Ascending aorta (tissue), 2 donors: Measurements from ENCODE around the gene RAB11FIP4. TPM values are rescaled to one million over a fixed set of nuclear protein-coding genes. Genes with fewer than 3 reads are reported as not detected.

Experiments used
- DNase-seq, 2 donors: peaks; one replicate each; pipeline ENCODE4 v3.0.0-alpha.2; 2019; ENCODE audit warnings: low spot score in 2 of 2
- H3K27ac ChIP-seq, 2 donors: fragments of 200-600 bp; sonication (generic); one replicate each; pipeline ENCODE4 v1.5.1; 2016 to 2017; ENCODE audit warnings: mild to moderate bottlenecking in 1 of 2
- H3K27me3 ChIP-seq: fragments of 200-600 bp; sonication (generic); one replicate; pipeline ENCODE4 v1.5.1; 2017
- H3K36me3 ChIP-seq, 2 donors: fragments of 200-600 bp; sonication (generic); one replicate each; pipeline ENCODE4 v1.5.1; 2016
- H3K4me1 ChIP-seq, 2 donors: fragments of 200-600 bp; sonication (generic); one replicate each; pipeline ENCODE4 v1.5.1; 2016 to 2017; ENCODE audit warnings: mild to moderate bottlenecking in 1 of 2
- H3K4me3 ChIP-seq, 2 donors: fragments of 200-600 bp; sonication (generic); one replicate each; pipeline ENCODE4 v1.5.1; 2016 to 2017; ENCODE audit warnings: mild to moderate bottlenecking in 1 of 2
- H3K9me3 ChIP-seq, 2 donors: fragments of 200-600 bp; sonication (generic); one replicate each; pipeline ENCODE4 v1.5.1; 2016
- intact Hi-C: fragments of 100-400 bp; cut with DNase I; formaldehyde crosslinking; loops from one replicate; pipeline ENCODE4 v1.15.1; 2023
- total RNA-seq: library from RNA; depleted of rRNA; stranded (reverse); fragments of >200 nt; gene quantifications from one replicate; pipeline ENCODE4 v1.1.0, GENCODE V29; 2016
- TF ChIP-seq, protein P1 (sequence below), 3 experiments: fragments of 200-600 bp in 2 of 3; fragments of 450-650 bp in 1 of 3; sonication (generic) in 2 of 3; IDR thresholded peaks; one replicate each; pipeline ENCODE4 v1.5.1; 2016 to 2019; ENCODE audit warnings: antibody characterized with exemption in 3 of 3, mild to moderate bottlenecking in 1 of 3, moderate library complexity in 1 of 3

RAB11FIP4 gene
- total RNA-seq, 1 donor from 2014 or later: 0.85 TPM

DNA sequence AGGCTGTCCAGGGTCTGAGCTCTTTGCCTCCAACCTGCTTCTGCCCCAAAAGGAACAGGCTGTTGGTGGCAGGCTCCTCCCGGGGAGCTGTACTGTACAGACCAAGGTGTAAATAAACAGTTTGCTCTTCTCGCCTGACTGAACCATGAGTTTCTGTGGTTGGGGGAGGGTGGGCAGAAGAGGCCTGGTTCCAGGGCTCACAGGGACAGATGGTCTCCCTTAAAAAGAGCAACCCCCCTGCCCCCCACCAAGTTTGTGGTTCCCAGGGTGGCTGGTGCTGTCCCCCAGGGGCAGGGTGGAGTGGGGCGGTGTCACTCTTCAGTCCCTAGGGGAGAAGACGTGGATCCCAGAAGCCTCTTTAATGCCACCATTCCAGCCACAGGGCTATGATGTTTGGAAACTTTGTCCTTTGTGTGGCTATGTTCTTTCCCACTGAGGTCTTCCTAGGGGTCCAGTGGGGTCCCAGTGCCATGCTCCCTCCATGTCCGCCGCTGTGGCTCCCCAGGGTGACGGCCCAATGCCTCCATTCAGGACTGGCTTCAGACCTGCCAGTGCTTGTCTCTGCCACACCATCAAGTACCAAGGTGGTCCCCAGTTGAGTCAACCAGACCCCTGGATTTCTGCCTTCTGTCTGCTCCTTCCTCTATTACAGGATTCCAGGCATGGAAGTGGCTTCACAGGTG lies 146.7 kb downstream of the RAB11FIP4 start:
- no peaks in the 10 kb centered on the region for H3K36me3 ChIP-seq
- no peak overlapping the region for H3K4me3 ChIP-seq
- intact Hi-C loops: no loop called here
- no peaks in the 10 kb centered on the region for H3K27me3 ChIP-seq
- H3K27ac ChIP-seq: no peak overlapping the region
- no peak for DNase-seq
- peaks cover 0 to 11% of the 10 kb centered on the region in 2 donors for H3K4me1 ChIP-seq
- no peaks in the 10 kb centered on the region for H3K9me3 ChIP-seq
- TF ChIP-seq, protein P1, sequence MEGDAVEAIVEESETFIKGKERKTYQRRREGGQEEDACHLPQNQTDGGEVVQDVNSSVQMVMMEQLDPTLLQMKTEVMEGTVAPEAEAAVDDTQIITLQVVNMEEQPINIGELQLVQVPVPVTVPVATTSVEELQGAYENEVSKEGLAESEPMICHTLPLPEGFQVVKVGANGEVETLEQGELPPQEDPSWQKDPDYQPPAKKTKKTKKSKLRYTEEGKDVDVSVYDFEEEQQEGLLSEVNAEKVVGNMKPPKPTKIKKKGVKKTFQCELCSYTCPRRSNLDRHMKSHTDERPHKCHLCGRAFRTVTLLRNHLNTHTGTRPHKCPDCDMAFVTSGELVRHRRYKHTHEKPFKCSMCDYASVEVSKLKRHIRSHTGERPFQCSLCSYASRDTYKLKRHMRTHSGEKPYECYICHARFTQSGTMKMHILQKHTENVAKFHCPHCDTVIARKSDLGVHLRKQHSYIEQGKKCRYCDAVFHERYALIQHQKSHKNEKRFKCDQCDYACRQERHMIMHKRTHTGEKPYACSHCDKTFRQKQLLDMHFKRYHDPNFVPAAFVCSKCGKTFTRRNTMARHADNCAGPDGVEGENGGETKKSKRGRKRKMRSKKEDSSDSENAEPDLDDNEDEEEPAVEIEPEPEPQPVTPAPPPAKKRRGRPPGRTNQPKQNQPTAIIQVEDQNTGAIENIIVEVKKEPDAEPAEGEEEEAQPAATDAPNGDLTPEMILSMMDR (IDR thresholded peaks at IDR 0.05): no peak

DNA sequence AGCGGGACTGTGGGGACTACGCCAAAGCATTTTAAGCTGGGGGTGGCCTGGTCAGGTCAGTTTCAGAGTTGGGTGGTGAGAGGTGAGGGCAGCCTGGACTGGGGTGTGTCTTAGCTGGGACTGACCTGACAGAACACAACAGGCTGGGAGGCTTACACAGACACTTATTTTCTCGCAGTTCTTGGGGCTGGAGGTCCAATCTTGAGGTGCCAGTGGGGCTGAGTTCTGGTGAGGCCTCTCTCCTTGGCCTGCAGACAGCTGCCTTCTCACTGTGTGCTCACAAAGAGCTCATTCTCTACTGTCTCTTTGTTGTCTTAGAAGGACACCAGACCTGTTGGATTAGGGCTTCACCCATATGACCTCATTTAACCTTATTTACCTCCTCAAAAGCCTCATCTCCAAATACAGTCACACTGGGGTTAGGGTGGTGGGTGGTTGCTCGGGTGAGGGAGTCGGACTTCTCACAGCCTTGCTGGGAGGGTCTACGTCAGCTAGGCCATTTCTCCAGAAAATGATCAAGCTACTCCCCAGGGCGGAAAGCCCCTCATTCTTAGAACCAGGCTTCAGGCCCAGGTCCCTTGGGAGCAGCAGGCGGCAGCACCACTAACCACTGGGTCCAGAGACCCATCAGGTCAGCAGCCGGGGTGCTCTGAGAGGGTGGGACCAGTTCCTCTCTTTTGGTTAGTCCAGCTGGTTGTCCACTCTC lies 149.3 kb downstream of the RAB11FIP4 start:
- H3K36me3 ChIP-seq: no peaks in the 10 kb centered on the region
- H3K4me1 ChIP-seq: peaks cover 0 to 9% of the 10 kb centered on the region in 2 donors
- H3K4me3 ChIP-seq: no peak overlapping the region
- no peak for DNase-seq
- TF ChIP-seq, protein P1 (IDR thresholded peaks at IDR 0.05): no peak
- H3K27me3 ChIP-seq: no peaks in the 10 kb centered on the region
- H3K27ac ChIP-seq: no peak overlapping the region
- intact Hi-C loops: no loop called here
- no peaks in the 10 kb centered on the region for H3K9me3 ChIP-seq

DNA sequence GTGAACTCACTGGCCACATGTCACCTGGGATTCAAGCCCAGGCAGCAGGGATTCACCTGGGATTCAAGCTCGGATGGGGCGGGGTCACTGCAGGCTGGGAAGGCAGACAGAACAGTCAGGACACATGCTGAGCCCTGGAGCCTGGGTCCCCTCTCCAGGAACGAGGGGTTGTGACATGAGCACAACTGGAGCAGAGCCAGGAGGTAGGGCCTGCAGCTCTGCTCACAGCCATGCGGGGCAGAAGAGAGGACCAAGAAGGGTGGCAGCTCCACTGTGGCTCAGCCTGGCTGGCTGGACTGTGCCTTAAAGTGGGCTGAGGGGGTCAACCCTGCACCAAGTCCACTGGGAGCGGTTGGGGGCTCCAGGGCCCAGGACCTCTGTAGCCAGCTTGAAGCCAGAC lies 150.1 kb downstream of the RAB11FIP4 start:
- TF ChIP-seq, protein P1 (IDR thresholded peaks at IDR 0.05): no peak
- peaks cover 0 to 9% of the 10 kb centered on the region in 2 donors for H3K4me1 ChIP-seq
- no peaks in the 10 kb centered on the region for H3K9me3 ChIP-seq
- no peak overlapping the region for H3K4me3 ChIP-seq
- no peak for DNase-seq
- intact Hi-C loops: no loop called here
- H3K27me3 ChIP-seq: no peaks in the 10 kb centered on the region
- H3K36me3 ChIP-seq: no peaks in the 10 kb centered on the region
- H3K27ac ChIP-seq: no peak overlapping the region

DNA sequence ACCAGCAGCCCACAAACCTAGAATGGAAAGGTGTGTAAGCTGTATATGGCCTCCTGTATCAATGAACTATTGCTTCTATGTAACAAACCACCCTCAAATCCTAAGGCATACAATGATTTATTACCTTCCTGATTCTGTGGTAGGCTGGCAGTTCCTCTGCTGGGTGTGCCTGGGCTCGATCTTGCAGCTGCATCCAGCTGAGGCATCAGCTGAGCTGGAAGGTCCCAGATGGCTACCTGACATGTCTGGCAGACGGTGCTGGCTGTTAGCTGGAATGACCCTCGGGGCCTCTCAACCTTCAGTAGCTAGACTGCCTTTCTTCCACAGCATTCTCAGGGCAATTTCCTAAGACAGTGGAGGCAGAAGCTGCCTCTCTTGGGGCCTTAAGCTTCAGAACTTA lies 152.7 kb downstream of the RAB11FIP4 start:
- intact Hi-C loops: no loop called here
- TF ChIP-seq, protein P1 (IDR thresholded peaks at IDR 0.05): no peak

DNA sequence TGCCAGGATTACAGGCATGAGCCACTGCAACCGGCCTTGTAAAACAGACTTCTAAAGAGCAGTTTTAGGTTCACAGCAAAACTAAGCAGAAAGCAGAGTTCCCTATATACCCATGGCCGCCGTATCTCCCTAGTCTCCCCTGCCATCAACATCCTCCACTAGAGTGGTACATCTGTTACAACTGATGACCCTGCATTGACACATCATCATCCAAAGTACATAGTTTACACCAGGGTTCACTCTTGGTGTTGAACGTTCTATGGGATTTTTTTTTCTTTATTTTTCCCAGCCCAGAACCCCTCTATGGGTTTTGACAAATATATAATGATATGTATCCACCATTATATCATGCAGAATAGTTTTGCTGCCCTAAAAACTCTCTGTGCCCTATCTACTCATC lies 155.2 kb downstream of the RAB11FIP4 start:
- intact Hi-C loops: no loop called here
- no peak for DNase-seq
- Histone ChIP-seq H3K27ac (no peak overlapping the region), H3K4me1 (peaks cover 0 to 9% of the 10 kb centered on the region in 2 donors), H3K9me3 (no peaks in the 10 kb centered on the region), H3K27me3 (no peaks in the 10 kb centered on the region), H3K4me3 (no peak overlapping the region), H3K36me3 (no peaks in the 10 kb centered on the region)
- TF ChIP-seq, protein P1 (IDR thresholded peaks at IDR 0.05): no peak

More for the DNA sequence above, 152.7 kb downstream of the RAB11FIP4 start:
- Histone ChIP-seq H3K4me1 (peaks cover 0 to 6% of the 10 kb centered on the region in 2 donors), H3K4me3 (no peak overlapping the region), H3K27me3 (no peaks in the 10 kb centered on the region), H3K9me3 (no peaks in the 10 kb centered on the region), H3K27ac (no peak overlapping the region), H3K36me3 (no peaks in the 10 kb centered on the region)
- no peak for DNase-seq
